Measurements from ENCODE around the gene AK1.

DNA sequence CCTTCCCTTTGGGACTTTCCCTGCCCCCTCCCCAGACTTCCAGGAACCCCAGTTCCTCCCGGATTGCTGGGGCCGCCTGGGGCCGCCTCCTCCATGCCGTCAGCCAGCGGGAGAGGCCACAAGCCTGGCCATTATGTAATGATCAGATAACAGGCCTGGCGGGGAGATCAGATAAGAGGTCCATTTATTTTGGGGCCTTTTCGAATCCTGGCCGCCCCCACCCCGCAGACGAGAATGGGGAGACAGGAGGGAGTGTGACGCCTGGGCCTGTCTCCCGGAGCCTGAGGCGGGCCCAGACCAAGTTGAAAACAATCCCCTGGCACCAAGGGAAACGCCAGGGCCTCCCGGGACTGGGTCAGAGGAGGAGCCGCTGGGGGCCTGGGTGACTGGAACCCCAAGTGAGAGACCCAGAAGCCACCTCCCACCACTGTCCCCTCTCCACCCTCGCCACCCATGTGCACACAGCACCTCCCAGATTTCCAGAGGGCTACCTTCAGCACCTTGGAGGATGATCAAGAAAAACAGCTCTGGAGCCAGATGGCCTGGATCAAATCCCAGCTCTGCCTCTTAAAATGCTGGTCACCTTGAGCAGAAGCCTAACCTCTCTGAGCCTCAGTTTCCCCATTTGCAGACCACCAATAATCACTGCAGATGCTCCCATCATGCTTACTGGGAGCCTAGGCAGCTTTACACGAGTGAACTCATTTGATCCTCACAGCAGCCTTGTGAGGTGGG lies 30.9 kb downstream of the AK1 start:
- no peak for TF ChIP-seq IKZF2 (IDR thresholded peaks at IDR 0.05)
- TF ChIP-seq, protein P1, sequence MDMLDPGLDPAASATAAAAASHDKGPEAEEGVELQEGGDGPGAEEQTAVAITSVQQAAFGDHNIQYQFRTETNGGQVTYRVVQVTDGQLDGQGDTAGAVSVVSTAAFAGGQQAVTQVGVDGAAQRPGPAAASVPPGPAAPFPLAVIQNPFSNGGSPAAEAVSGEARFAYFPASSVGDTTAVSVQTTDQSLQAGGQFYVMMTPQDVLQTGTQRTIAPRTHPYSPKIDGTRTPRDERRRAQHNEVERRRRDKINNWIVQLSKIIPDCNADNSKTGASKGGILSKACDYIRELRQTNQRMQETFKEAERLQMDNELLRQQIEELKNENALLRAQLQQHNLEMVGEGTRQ (IDR thresholded peaks at IDR 0.05; ENCODE audit: borderline replicate concordance, low read depth, low read length), result no peak
- TF ChIP-seq, protein P2, sequence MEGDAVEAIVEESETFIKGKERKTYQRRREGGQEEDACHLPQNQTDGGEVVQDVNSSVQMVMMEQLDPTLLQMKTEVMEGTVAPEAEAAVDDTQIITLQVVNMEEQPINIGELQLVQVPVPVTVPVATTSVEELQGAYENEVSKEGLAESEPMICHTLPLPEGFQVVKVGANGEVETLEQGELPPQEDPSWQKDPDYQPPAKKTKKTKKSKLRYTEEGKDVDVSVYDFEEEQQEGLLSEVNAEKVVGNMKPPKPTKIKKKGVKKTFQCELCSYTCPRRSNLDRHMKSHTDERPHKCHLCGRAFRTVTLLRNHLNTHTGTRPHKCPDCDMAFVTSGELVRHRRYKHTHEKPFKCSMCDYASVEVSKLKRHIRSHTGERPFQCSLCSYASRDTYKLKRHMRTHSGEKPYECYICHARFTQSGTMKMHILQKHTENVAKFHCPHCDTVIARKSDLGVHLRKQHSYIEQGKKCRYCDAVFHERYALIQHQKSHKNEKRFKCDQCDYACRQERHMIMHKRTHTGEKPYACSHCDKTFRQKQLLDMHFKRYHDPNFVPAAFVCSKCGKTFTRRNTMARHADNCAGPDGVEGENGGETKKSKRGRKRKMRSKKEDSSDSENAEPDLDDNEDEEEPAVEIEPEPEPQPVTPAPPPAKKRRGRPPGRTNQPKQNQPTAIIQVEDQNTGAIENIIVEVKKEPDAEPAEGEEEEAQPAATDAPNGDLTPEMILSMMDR (IDR thresholded peaks at IDR 0.05 in 2 of 3, conservative IDR thresholded peaks at IDR 0.05 in 1 of 3; ENCODE audit: control insufficient read depth in 2 of 3, extremely low read depth in 1 of 3, insufficient read depth in 1 of 3, low read depth in 3 of 3, low read length in 3 of 3), result no peak
- TF ChIP-seq TCF7 (IDR thresholded peaks at IDR 0.05; ENCODE audit: borderline replicate concordance), result no peak
- TF ChIP-seq, protein P3, sequence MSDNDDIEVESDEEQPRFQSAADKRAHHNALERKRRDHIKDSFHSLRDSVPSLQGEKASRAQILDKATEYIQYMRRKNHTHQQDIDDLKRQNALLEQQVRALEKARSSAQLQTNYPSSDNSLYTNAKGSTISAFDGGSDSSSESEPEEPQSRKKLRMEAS (IDR thresholded peaks at IDR 0.05; ENCODE audit: low read depth, low read length), result no peak
- no peak for TF ChIP-seq ESRRA (IDR thresholded peaks at IDR 0.05; ENCODE audit: low read length)
- TF ChIP-seq CREB1 (IDR thresholded peaks at IDR 0.05; ENCODE audit: low read depth), result no peak
- TF ChIP-seq, protein P4, sequence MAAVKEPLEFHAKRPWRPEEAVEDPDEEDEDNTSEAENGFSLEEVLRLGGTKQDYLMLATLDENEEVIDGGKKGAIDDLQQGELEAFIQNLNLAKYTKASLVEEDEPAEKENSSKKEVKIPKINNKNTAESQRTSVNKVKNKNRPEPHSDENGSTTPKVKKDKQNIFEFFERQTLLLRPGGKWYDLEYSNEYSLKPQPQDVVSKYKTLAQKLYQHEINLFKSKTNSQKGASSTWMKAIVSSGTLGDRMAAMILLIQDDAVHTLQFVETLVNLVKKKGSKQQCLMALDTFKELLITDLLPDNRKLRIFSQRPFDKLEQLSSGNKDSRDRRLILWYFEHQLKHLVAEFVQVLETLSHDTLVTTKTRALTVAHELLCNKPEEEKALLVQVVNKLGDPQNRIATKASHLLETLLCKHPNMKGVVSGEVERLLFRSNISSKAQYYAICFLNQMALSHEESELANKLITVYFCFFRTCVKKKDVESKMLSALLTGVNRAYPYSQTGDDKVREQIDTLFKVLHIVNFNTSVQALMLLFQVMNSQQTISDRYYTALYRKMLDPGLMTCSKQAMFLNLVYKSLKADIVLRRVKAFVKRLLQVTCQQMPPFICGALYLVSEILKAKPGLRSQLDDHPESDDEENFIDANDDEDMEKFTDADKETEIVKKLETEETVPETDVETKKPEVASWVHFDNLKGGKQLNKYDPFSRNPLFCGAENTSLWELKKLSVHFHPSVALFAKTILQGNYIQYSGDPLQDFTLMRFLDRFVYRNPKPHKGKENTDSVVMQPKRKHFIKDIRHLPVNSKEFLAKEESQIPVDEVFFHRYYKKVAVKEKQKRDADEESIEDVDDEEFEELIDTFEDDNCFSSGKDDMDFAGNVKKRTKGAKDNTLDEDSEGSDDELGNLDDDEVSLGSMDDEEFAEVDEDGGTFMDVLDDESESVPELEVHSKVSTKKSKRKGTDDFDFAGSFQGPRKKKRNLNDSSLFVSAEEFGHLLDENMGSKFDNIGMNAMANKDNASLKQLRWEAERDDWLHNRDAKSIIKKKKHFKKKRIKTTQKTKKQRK (IDR thresholded peaks at IDR 0.05; ENCODE audit: low read depth, low read length), result no peak

Data from GM12878 (cell line).